Measurements from ENCODE around the gene GALNS. TPM values are rescaled to one million over a fixed set of nuclear protein-coding genes. Genes with fewer than 3 reads are reported as not detected.

Gene GALNS
- total RNA-seq, 1 experiment from 2014 or later = 62.3 TPM

DNA sequence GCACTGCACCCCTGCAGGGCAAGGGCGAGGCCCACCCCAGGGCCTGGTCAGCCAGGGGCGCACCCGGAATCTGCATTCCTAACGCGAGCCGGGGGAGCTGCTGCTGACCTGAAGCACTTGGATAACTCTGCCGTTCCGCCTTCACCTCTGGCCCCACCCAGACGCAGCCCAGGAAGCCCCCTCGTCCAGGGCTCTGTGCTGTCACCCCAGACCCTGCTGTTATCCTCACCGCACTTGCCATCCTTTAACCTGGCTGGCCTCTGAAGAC, 23.0 kb upstream of the GALNS start:
- H2AFZ ChIP-seq = no peak overlapping the region
- no peak overlapping the region for H3K27ac ChIP-seq
- BruUV-seq (replicated peaks) = no TSS peak
- H4K20me1 ChIP-seq (ENCODE audit: insufficient read depth) = no peaks in the 10 kb centered on the region; the same call in 1 of the 2 replicates
- peaks cover 59% of the 10 kb centered on the region for H3K27me3 ChIP-seq (ENCODE audit: insufficient read depth, low read depth)
- TF ChIP-seq EZH2 (IDR thresholded peaks at IDR 0.05; ENCODE audit: low read depth) = no peak
- TF ChIP-seq, protein P1, sequence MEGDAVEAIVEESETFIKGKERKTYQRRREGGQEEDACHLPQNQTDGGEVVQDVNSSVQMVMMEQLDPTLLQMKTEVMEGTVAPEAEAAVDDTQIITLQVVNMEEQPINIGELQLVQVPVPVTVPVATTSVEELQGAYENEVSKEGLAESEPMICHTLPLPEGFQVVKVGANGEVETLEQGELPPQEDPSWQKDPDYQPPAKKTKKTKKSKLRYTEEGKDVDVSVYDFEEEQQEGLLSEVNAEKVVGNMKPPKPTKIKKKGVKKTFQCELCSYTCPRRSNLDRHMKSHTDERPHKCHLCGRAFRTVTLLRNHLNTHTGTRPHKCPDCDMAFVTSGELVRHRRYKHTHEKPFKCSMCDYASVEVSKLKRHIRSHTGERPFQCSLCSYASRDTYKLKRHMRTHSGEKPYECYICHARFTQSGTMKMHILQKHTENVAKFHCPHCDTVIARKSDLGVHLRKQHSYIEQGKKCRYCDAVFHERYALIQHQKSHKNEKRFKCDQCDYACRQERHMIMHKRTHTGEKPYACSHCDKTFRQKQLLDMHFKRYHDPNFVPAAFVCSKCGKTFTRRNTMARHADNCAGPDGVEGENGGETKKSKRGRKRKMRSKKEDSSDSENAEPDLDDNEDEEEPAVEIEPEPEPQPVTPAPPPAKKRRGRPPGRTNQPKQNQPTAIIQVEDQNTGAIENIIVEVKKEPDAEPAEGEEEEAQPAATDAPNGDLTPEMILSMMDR (conservative IDR thresholded peaks at IDR 0.05) = no peak
- intact Hi-C loops (cut with micrococcal nuclease; ENCODE audit: unreplicated experiment) = no loop called here
- no peak overlapping the region for H3K4me2 ChIP-seq
- H3K36me3 ChIP-seq (ENCODE audit: low read depth) = no peaks in the 10 kb centered on the region
- no peaks in the 10 kb centered on the region for H3K4me1 ChIP-seq (replicated peaks; ENCODE audit: insufficient read depth)
- H3K79me2 ChIP-seq (ENCODE audit: low read depth) = no peaks in the 10 kb centered on the region
- CTCF ChIA-PET = no interaction called here
- H3K9me3 ChIP-seq (ENCODE audit: insufficient read depth, low read depth) = no peaks in the 10 kb centered on the region
- no peak overlapping the region for H3K4me3 ChIP-seq
- H3F3A ChIP-seq (ENCODE audit: insufficient read depth, low read depth) = peaks cover 5% of the 10 kb centered on the region; the same call in 1 of the 2 replicates
- no peaks in the 10 kb centered on the region for H3K9me2 ChIP-seq (ENCODE audit: insufficient read depth)
- no peak for DNase-seq
- POLR2A ChIA-PET (ENCODE audit: unreplicated experiment) = no interaction called here

DNA sequence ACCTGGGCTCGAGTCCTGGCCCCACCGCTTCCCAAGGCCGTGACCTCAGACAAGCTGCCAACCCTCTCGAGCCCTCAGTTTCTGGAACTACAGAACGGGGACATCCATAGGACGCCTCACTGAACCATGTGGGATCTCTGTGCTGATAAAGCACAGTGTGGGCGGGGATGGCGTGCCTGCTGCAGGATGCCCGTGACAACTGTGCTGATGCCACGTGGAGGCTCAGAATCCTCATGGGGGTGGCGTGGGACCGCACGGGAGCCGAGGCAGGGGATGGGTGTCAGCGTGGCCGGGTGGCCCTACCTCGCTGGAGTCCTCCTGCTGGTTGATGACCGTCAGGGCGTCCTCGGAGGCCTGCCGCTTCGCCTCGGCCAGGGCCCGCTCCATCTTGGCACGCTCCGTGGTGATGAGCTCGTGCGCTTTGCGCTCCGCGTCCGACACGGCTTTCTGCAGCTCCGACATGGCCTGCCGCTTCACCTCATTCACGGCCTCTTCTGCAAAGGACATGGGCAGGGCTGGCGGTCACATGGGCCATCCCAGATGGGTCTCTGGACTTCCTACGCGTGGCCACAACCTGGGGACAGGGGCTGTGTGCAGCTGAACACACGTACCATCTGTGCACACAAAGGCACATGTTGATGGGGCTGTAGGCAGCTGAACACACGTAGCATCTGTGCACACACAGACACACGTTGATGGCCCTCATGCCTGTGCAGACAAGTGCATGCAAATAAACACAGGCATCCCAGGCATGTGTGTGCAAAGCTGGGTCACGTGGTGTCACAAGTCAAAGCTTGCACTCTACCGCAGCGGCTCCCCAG, 22.4 kb upstream of the GALNS start:
- intact Hi-C loops (cut with micrococcal nuclease; ENCODE audit: unreplicated experiment) = no loop called here
- Histone ChIP-seq H2AFZ (no peak overlapping the region), H3K4me1 (replicated peaks; ENCODE audit: insufficient read depth) (no peaks in the 10 kb centered on the region), H3K4me2 (no peak overlapping the region), H3K9me3 (ENCODE audit: insufficient read depth, low read depth) (no peaks in the 10 kb centered on the region), H3K9me2 (ENCODE audit: insufficient read depth) (no peaks in the 10 kb centered on the region), H3K27me3 (ENCODE audit: insufficient read depth, low read depth) (peaks cover 65% of the 10 kb centered on the region), H3K36me3 (ENCODE audit: low read depth) (no peaks in the 10 kb centered on the region), H3F3A (ENCODE audit: insufficient read depth, low read depth) (peaks cover 5% of the 10 kb centered on the region; the same call in 1 of the 2 replicates), H3K27ac (no peak overlapping the region), H3K4me3 (no peak overlapping the region), H3K79me2 (ENCODE audit: low read depth) (no peaks in the 10 kb centered on the region), H4K20me1 (ENCODE audit: insufficient read depth) (no peaks in the 10 kb centered on the region; the same call in 1 of the 2 replicates)
- CTCF ChIA-PET = no interaction called here
- no peak for DNase-seq
- TF ChIP-seq, protein P1 (conservative IDR thresholded peaks at IDR 0.05) = no peak
- no TSS peak for BruUV-seq (replicated peaks)
- POLR2A ChIA-PET (ENCODE audit: unreplicated experiment) = no interaction called here

DNA sequence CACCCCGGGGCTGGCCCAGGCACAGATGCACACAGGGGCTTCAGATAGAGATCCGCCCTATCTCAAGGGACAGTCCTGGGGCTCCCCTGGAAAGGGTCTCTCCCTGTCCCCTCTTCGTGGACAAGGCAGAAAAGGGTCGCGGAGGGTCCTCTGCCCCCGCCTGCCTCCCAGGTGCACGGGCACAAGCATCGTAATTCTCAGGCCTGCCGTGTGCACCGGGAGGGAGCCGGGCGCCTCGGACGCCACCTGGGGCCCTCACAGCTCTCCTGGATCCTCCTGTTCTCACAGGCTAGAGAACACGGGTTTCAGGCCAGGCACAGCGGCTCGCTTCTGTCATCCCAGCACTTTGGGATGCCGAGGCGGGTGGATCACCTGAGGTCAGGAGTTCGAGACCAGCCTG, 21.6 kb upstream of the GALNS start:
- DNase-seq = no peak
- ChIA-PET POLR2A (ENCODE audit: unreplicated experiment) (no interaction called here), CTCF (no interaction called here)
- Histone ChIP-seq H3K27ac (no peak overlapping the region), H3K4me2 (no peak overlapping the region), H3K36me3 (ENCODE audit: low read depth) (no peaks in the 10 kb centered on the region), H2AFZ (no peak overlapping the region), H3K9me2 (ENCODE audit: insufficient read depth) (no peaks in the 10 kb centered on the region), H3K4me1 (replicated peaks; ENCODE audit: insufficient read depth) (no peaks in the 10 kb centered on the region), H4K20me1 (ENCODE audit: insufficient read depth) (no peaks in the 10 kb centered on the region; the same call in 1 of the 2 replicates), H3K9me3 (ENCODE audit: insufficient read depth, low read depth) (no peaks in the 10 kb centered on the region), H3F3A (ENCODE audit: insufficient read depth, low read depth) (peaks cover 5% of the 10 kb centered on the region; the same call in 1 of the 2 replicates), H3K4me3 (no peak overlapping the region), H3K79me2 (ENCODE audit: low read depth) (no peaks in the 10 kb centered on the region), H3K27me3 (ENCODE audit: insufficient read depth, low read depth) (peaks cover 73% of the 10 kb centered on the region)
- no peak for TF ChIP-seq EZH2 (IDR thresholded peaks at IDR 0.05; ENCODE audit: low read depth)
- TF ChIP-seq, protein P1 (conservative IDR thresholded peaks at IDR 0.05) = no peak
- no TSS peak for BruUV-seq (replicated peaks)
- intact Hi-C loops (cut with micrococcal nuclease; ENCODE audit: unreplicated experiment) = no loop called here
